GM19455 (cell line): ENCODE results near the gene ERGIC1.
"Not testable (repeated sequence)": the region's sequence is repeated elsewhere in the genome, so short reads cannot be mapped to it uniquely, and the experiment has no call there.

Source experiments
- ATAC-seq: cut with Tn5 transposase; IDR thresholded peaks from one replicate; pipeline ENCODE4 v1.9.1; 2021; ENCODE audit not compliant: unreplicated experiment

The ERGIC1 gene

DNA sequence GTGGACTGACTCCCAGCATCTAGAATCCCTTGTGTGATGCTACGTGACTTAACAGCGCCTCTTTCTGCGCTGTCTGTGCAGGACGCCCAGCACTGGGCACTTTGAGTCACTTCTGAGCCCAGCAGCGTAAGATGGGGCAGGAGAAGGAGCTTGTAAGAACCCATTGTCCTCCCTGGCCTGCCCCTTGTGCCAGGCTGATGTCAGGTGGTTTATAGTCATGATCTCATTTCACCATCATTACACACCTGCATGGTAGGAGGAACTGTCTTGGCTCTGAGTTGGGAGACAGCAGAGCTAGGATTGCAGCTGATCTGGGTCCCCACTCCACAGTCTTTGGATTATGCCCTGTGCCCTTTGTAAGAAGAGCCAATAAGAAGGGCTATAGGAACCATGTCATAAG lies 12.2 kb downstream of the ERGIC1 start:
- no peak for ATAC-seq

GRCh38 chr5:172846677-172847076 lies 12.6 kb downstream of the ERGIC1 start:
- ATAC-seq: no peak

GRCh38 chr5:172847584-172847983 lies 13.5 kb downstream of the ERGIC1 start:
- not testable (repeated sequence) for ATAC-seq

- no peak for ATAC-seq
Observed at GRCh38 chr5:172848419-172848818, 14.4 kb downstream of the ERGIC1 start.

DNA sequence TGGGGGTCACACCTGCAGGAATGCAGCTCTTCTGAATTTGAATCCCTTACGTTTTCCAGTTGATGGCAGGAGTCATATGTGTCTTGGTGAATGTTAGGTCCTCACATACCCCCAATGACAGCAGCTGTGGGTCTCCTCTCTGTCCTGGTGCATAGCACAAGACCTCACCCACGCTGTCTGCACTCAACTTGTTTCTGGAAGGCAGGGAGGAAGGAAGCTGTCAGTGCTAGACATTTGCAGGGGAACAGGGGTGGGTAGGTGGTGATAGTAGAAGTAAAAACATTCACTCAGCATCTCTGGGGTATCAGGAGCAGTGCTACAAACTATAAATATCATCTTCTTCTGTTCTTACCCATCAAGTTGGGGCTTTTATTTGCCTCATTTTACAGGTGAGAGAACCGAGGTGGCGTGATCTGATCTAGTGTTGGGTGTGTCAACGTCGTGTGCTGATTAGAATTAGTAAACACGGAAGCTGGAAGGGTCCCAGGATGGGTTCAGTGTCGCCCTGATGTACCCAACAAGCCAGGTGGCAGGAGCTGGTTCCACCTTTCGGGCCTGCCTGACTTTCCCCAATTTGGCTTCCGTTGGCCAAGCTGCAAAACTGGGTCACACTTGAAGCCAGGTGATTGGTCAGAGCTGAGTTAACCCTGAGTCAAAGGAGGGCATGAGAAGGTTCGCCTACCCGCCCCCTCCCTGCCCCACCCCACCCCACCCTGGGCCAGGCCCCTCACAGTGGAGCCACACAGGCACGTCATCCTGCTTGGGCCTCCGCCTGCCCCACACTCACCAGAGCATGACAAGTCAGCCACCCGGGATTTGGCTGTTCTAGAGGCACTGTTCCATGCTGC lies 15.8 kb downstream of the ERGIC1 start:
- peak; percentile 47 for ATAC-seq

DNA sequence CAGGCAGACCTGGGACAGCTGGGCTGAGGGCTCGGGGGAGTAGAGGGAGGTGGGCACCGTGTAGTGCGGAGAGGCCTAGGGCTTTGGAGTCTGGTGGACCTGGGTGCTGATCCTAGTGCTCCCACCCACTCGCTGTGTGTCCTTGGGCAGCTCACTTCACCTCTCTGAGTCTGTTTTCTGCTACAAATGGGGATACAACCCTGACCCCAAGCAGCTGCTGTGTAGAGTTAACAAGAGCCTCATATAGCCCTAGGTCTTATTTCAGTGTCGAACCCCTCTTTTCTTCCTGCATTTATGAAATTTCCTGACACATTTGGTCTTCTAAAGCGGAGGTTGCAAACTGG lies 16.4 kb downstream of the ERGIC1 start:
- no peak for ATAC-seq

DNA sequence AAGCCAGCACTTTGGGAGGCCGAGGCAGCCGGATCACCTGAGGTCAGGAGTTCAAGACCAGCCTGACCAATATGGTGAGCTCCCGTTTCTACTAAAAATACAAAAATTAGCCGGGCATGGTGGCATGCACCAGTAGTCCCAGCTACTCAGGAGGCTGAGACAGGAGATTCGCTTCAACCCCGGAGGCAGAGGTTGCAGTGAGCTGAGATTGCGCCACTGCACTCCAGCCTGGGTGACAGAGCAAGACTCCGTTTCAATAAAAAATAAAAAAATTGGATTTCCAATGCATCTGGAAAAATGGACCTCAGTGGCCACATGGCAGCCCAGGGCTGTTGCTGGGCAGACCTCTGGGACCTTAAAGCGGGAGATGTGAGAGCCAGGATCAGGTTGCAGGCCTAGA lies 17.2 kb downstream of the ERGIC1 start:
- ATAC-seq: not testable (repeated sequence)

GRCh38 chr5:172852490-172853354 lies 18.7 kb downstream of the ERGIC1 start:
- ATAC-seq: no peak

DNA sequence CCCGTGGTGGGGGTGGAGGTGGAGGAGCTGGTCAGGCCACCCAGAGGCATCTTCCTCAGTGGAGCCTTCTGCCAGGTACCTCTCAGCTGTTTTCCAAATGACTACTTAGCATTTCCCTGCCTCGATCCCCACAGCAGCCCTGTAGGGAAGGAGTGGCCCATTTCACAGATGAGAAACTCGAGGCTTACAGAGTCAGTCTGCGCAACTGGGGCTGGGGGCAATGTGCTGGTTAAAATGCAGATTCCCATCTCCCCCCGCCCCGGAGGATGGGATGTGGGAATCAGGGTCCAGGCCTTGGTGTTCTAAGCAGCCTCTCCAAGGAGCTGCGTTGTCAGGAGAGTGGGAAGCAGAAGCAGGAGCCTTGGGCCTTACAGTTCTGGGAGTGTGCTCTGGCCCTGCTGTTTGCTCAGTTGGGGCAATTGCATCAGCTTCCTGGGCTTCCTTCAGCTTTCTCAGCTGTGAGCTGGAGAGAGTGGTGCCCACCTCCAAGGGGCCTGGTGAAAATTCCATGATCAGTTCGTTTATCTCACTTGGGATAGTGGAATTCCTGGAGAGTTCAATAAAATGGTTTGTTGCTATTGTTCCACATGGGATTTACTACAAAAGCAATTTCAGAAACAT lies 19.4 kb downstream of the ERGIC1 start:
- no peak for ATAC-seq

GRCh38 chr5:172854451-172854871 lies 20.4 kb downstream of the ERGIC1 start:
- no peak for ATAC-seq

DNA sequence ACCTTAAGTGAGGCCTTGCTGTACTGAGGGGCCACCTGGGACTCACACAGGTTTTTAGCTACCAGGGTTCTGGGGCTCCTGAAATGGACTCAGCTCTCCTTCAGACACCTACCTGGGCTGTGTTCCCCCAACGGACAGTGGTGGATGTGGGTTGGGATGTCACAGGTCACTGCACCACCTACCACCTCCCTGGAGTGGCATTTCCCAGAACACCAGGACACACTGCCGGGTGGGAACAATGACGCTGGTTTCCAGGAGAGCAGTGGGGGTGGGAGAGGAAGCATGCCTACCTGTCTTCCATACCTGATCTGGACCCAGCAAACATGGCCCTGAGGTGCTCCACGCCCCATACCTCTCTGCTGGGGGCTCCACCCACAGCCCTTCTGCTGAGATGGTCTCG lies 20.9 kb downstream of the ERGIC1 start:
- no peak for ATAC-seq

DNA sequence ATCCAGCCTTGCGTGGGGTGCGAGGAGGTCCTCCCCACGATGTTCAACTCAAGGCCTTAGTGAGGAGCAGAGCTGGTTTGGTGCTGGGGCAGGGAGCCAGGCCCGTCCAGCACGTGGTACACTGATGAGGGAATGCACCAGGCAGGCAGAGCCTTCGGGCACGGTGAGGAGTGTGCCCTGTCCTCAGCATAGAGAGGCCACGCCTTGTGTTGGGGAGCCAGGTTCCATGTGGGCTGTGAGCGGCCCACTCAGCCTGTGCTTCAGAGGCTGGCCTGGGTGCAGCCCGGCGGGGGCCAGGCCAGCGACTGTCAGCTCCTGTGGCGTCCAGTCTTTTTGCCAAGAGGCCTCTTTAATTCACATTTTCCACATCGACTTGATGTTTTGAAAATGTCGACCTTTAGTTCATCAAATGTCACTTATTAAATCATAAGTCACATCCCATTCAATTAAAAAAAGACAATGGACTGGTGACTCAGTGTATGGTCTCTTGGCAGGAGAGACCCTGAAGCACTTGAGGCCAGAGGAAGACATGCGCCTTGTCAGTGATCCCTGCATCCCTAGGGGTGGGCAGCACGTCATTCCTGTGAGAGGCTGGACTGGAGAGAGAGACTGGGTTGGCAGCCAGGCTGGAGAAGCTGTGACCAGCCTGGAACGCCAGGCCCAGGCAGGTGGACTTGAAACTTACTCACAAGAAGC lies 21.7 kb downstream of the ERGIC1 start:
- ATAC-seq: no peak

- no peak for ATAC-seq
Observed at GRCh38 chr5:172856336-172856735, 22.3 kb downstream of the ERGIC1 start.

DNA sequence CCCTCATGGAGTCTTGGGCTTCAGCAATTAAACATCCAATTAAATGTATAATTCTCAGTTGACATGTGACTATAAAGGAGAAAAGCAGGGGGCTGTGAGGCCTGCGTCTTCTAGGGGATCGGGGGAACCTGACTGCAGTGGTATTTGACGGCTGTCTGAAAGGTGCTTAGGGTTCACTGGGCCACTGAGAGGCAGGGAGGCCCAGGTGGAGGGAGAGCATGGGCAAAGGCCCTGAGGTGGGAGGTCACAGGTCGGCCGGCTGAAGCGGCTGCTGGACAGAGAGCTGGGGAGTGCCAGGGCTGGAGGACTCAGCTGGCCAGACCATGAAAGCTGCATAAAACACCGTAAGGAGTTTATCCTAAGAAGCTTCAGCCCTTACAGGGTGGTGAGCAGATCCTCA lies 23.9 kb downstream of the ERGIC1 start:
- ATAC-seq: no peak

- no peak for ATAC-seq
Observed at GRCh38 chr5:172858511-172858989, 24.5 kb downstream of the ERGIC1 start.

- ATAC-seq: no peak
Observed at GRCh38 chr5:172858990-172859811, 25.1 kb downstream of the ERGIC1 start.

DNA sequence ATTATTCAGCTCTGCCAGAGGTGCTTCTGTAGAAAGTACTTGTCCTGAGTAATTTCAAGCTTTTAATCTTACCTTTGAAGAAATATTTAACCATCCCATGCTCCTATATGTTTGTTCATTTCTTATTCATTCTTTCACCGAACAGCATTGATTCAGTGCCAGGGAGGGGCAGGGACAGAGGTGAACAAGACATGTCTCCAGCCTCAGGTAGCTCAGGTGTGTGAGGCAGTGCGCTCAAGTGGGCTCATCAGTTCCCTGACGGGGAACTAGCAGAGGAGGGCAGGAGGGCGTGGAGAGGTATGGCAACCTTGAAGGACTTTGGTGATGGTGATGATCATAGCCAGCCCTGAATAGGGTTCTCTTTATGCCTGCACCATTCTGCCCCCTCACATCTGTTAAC lies 25.9 kb downstream of the ERGIC1 start:
- no peak for ATAC-seq

- no peak for ATAC-seq
Observed at GRCh38 chr5:172860520-172861443, 26.7 kb downstream of the ERGIC1 start.

DNA sequence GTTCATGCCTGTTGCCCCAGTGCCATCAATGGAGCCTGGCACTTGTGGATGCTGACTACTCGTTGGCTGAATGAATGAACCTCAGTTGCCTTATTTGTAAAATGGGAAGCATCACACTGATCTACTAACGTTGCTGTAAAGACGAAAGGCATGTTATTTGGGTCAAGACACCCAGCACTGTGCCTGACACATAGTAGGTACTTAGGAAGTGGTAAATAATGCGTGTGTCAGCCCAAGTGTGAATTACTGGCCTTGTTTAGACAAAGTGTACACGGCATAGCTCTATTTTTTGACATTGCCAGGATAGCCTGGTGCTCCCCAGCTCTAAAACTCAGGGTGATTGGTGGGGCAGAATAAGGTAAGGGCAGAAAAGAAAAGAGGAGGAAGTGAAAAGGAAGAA lies 27.4 kb downstream of the ERGIC1 start:
- ATAC-seq: no peak
